Epithelial cell of proximal tubule (primary cell): ENCODE results near the gene ANKMY1. TPM values are rescaled to one million over a fixed set of nuclear protein-coding genes. Genes with fewer than 3 reads are reported as not detected.

ENCODE experiments used
- DNase-seq: peaks from one replicate; pipeline ENCODE4 v3.0.0-alpha.2; 2011; ENCODE audit warnings: low read depth
- H3K4me3 ChIP-seq: 2 replicates; pipeline ENCODE4 v1.5.1; 2011; ENCODE audit warnings: low read depth, mild to moderate bottlenecking, low read length
- CTCF ChIP-seq: conservative IDR thresholded peaks from 2 replicates; pipeline ENCODE4 v1.5.1; 2012; ENCODE audit warnings: low read depth, mild to moderate bottlenecking, low read length
- total RNA-seq: library from RNA; depleted of rRNA; stranded (reverse); fragments of >200 nt; gene quantifications from 2 replicates; pipeline ENCODE4 v1.2.3, GENCODE V29; 2015

Gene ANKMY1
- total RNA-seq, 1 donor from 2014 or later, result 4.0 TPM

GRCh38 chr2:240432820-240433801 lies 124.7 kb downstream of the ANKMY1 start:
- TF ChIP-seq CTCF, result no peak
- no peak for DNase-seq
- no peak overlapping the region for H3K4me3 ChIP-seq

GRCh38 chr2:240432430-240432819 lies 125.4 kb downstream of the ANKMY1 start:
- no peak for TF ChIP-seq CTCF

GRCh38 chr2:240431661-240432424 lies 125.9 kb downstream of the ANKMY1 start:
- DNase-seq, result no peak
- no peak for TF ChIP-seq CTCF

More at GRCh38 chr2:240432430-240432819, 125.4 kb downstream of the ANKMY1 start:
- DNase-seq, result no peak
- H3K4me3 ChIP-seq, result no peak overlapping the region

GRCh38 chr2:240431271-240431660 lies 126.5 kb downstream of the ANKMY1 start:
- no peak for DNase-seq
- H3K4me3 ChIP-seq, result no peak overlapping the region
- no peak for TF ChIP-seq CTCF

More at GRCh38 chr2:240431661-240432424, 125.9 kb downstream of the ANKMY1 start:
- H3K4me3 ChIP-seq, result no peak overlapping the region

GRCh38 chr2:240430595-240430994 lies 127.2 kb downstream of the ANKMY1 start:
- DNase-seq, result no peak
- no peak for TF ChIP-seq CTCF
- no peak overlapping the region for H3K4me3 ChIP-seq

- no peak for TF ChIP-seq CTCF
- no peak for DNase-seq
- no peak overlapping the region for H3K4me3 ChIP-seq
These were observed 127.8 kb downstream of the ANKMY1 start for GRCh38 chr2:240429872-240430491.

Other genes with a start within 250 kb of the ANKMY1 start
- 31.4 and 45.4 TPM in 2 replicates for gene GPC1, start 122.3 kb downstream of the ANKMY1 start, total RNA-seq
- gene DUSP28, start 2.4 kb upstream of the ANKMY1 start, total RNA-seq, result 2.0 and 6.3 TPM in 2 replicates
- gene RNPEPL1, start 10.5 kb upstream of the ANKMY1 start, total RNA-seq, result 31.2 and 53.4 TPM in 2 replicates
- 25.2 and 31.9 TPM in 2 replicates for gene CAPN10, start 28.7 kb upstream of the ANKMY1 start, total RNA-seq
- not detected in 2 replicates for gene GPR35, start 67.5 kb upstream of the ANKMY1 start, total RNA-seq
- not detected in 2 replicates for gene AQP12B, start 124.9 kb upstream of the ANKMY1 start, total RNA-seq
- gene AQP12A, start 133.9 kb upstream of the ANKMY1 start, total RNA-seq, result not detected in 2 replicates